OCI-LY3 (cell line): ENCODE results near the gene ELMO2.

ENCODE experiments used
- EZH2phosphoT487 ChIP-seq: fragments of 200-600 bp; shearing (Covaris generic); IDR thresholded peaks from 2 replicates; pipeline ENCODE4 v1.6.1; 2018; ENCODE audit warnings: antibody characterized with exemption, mixed run types, low read depth
- TF ChIP-seq, protein P1 (sequence below): fragments of 200-600, 300-600 bp; sonication (generic); IDR thresholded peaks from 2 replicates; pipeline ENCODE4 v1.5.1; 2014; ENCODE audit warnings: antibody characterized with exemption, low read length, low read depth

GRCh38 chr20:46367967-46368901 is 38.2 kb downstream of the ELMO2 start:
- TF ChIP-seq, protein P1, sequence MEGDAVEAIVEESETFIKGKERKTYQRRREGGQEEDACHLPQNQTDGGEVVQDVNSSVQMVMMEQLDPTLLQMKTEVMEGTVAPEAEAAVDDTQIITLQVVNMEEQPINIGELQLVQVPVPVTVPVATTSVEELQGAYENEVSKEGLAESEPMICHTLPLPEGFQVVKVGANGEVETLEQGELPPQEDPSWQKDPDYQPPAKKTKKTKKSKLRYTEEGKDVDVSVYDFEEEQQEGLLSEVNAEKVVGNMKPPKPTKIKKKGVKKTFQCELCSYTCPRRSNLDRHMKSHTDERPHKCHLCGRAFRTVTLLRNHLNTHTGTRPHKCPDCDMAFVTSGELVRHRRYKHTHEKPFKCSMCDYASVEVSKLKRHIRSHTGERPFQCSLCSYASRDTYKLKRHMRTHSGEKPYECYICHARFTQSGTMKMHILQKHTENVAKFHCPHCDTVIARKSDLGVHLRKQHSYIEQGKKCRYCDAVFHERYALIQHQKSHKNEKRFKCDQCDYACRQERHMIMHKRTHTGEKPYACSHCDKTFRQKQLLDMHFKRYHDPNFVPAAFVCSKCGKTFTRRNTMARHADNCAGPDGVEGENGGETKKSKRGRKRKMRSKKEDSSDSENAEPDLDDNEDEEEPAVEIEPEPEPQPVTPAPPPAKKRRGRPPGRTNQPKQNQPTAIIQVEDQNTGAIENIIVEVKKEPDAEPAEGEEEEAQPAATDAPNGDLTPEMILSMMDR = no peak
- no peak for TF ChIP-seq EZH2phosphoT487
